ENCODE measurements around the gene NUBPL.

Gene NUBPL, protein sequence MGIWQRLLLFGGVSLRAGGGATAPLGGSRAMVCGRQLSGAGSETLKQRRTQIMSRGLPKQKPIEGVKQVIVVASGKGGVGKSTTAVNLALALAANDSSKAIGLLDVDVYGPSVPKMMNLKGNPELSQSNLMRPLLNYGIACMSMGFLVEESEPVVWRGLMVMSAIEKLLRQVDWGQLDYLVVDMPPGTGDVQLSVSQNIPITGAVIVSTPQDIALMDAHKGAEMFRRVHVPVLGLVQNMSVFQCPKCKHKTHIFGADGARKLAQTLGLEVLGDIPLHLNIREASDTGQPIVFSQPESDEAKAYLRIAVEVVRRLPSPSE

DNA sequence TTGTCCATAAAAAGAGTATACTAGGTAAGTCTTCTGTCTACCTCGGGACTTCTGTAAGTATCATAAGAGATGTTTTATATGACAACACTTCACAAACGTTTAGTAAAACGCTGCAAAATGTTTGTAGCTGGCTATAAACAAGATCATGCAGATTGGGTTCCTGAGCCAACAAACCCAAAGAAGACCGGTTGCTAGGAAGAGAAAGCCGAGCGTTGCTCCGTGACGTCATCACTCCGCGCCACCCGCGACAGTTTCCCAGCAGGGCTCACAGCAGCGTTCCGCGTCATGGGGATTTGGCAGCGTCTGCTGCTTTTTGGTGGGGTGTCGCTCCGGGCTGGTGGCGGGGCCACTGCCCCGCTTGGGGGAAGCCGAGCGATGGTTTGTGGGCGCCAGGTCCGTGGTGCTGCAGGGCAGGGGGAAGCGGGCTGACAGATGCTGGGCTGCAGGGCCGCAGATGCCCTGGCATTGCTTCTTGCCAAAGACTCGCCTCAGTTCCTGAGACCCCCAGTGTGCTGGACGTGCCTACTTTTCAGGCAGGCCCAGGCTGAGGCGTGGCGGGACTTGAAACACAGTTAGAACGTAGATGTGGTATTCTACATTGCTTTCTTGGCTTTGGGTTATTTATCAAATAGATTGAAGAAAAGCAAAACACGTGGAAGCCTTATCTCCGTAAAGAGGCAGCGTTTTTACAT, at the start of gene NUBPL:
Gene NUBPL, plus strand, starts transcription at position 250 of the 692 bp plus-strand sequence. Its CDS starts 36 bp downstream, at position 286.
- DNase-seq: peak; percentile 70 to 90

DNA sequence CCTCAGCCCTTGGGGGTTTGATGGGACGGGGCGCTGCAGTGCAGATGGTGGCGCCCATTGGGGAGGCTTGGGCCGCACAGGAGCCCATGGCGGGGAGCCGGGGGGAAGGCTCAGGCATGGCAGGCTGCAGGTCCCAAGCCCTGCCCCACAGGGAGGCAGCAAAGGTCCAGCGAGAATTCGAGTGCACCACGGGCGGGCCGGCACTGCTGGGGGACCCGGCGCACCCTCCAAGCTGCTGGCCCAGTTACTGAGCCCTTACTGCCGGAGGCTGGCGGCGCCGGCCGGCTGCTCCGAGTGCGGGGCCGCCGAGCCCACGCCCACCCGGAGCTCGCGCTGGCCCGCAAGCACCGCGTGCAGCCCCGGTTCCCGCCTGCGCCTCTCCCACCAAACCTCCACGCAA, 34.1 kb upstream of the NUBPL start:
- no peak for DNase-seq

DNA sequence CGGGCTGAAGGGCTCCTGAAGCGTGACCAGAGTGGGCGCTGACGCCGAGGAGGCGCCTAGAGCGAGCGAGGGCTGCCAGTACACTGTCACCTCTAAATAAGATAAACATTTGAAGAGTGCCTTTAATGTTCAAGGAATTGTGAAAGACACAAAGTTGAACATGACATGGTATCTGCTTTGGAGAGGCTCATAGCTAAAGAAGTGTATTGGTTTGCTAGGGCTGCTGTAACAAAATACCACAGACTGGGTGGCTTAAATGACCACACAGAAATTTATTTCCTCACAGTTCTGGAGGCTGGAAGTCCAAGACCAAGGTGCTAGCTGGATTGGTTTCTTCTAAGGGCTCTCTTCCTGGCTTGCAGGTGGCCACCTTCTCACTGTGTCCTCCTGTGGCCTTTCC, 33.7 kb upstream of the NUBPL start:
- DNase-seq: no peak

DNA sequence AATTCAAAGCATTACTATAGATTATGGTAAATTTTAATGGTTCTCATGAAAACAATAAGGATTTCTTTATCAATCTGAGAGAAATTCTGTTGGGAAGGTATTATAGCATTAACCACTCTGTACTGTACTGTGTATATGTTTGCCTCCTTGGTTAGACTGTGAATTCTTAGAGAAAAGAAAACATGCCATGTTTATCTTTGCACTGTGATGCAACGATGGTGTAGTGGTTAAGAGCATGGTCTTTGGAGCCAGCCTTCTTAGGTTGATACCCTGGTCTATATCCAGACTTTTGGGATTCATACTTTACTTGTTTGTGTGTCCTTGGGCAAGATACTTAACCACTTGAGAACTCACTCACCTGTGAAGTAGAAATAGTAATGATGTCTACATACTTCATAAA, 32.2 kb upstream of the NUBPL start:
- DNase-seq: no peak

DNA sequence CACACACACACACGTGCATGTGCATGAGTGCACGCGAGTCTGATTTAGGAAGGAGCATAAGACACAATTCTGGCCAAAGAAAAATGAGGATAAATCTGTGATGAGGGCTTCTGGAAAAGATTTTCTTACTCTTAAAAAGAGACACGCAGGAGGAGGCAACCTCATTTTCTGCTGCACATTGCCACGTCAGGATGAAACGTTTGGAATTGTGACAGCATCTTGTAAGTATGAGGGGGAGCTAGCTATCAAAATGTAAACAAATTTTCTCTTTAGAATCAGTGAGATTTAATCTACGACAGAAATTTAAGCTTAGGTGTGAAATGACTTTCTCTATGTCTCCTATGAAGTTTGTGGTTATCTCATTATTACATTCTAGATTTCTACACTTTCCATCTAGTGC, 31.1 kb upstream of the NUBPL start:
- DNase-seq: no peak

DNA sequence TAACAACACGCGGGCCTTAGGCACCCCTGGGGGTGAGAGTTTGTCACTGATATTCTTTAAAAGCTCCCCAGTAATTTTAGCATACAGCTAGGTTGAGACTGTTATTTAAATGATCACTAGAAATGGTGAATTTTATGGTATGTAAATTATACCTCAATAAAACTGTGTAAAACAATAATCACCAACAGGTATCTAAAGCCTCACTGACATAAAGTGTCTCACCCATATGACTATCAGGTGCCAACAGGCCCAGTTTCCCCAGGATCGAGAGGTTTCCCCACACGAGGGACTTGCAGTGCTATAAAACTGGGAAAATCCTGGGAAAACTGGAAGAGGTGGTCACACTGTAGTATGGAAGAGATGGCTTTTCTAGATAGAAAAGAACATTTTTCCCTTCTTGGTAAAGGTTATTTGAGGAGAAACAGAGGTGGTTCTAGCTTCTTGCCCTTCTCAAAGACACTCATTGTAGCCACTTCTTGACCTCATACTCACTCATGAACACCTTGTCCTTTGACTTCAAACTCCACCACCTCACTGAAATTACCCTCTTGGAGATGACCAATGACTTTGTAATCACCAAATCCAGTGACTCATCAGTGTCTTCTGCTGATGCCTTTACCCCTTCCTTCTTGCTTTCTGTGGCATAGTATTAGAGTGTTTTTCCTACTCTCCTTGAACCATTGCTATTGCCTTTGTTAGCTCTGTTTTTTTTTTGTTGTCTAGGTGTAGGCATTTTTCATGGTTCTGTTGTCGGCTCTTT, 24.8 kb upstream of the NUBPL start:
- no peak for DNase-seq

DNA sequence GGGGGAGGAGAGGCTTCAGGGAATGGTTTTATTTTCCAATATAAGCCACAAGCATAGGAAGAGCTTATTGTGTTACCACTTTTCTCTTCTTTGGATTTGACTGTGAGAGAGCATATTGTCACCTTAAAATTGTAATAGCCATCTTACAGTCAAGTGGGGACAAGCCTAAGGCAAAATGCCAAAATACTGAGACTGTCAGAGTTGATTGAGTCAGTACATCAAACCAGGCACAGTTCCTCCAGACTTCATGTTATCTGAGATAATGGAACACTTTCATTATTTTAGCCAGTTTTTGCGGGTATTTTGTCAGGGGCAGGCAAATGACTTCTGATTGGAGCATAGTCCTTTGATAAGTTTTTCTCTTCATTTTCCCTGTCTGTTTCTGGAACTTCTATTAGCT, 19.5 kb upstream of the NUBPL start:
- no peak for DNase-seq

DNA sequence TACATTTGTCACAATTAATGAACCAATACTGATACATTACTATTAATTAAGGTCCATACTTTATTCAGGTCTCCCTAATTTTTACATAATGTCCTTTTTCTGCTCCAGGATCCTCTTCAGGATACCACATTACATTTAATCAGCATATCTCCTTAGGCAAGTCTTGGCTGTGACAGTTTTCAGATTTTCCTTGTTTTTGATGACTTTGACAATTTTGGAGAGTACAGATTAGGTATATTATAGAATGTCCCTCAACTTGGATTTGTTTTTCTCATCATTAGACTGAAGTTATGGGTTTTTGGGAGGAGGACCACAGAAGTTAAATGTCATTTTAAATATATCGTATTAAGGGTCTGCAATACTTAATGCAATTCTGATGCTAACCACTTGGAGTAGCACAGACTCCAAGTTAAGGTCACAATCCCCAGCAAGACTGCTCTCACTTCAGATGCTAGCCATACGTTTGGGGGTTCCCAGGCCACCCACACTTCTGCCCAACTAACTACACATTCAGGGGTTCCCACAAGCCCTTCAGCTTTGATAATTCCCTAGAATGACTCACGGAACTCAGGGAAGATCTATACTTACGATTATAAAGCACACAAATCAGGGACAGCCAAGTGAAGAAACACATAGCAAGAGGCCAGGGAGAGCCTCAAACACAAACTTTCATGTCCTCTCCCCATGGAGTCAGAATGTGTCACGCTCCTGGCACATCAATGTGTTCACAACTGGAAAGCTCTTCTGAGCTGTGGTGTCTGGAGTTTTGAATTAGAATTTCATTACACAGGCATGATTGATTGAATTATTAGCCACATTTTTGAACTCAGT, 17.0 kb upstream of the NUBPL start:
- DNase-seq: no peak

DNA sequence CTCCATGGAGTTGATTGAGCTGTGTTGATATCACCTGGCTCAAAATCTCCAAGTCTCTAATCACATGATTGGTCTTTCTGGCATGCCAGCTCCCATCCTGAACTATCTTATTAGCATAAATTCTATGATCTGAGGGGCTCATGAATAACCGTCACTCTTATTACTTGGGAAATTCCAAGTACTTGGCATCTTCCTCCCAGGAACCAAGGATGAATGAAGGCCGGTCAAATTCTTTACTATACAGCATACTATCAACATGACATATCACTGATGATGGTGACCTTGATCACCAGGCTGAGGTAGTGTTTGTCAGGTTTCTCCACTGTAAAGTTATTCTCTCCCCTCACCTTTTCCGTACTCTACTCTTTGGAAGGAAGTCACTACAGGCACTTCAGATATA, 16.4 kb upstream of the NUBPL start:
- DNase-seq: no peak

DNA sequence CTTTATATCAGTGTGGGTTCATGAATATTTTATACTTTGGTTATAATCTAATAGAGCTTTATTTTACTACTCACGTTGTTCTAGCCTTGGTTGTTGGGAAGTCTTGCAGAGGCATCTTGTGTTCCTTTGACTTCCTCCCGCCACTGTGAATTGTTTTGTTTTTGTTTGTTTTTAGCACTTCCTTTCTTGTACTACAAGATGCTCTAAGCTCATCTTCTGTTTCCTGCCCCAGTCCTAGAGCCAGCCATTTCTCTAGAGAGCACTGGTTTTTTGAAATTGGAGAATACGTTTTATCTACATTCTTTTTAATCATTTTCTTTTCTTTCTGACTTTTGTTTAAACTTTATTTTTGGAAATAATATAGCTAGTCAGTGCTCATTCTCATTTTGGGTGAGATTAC, 15.9 kb upstream of the NUBPL start:
- DNase-seq: no peak

DNA sequence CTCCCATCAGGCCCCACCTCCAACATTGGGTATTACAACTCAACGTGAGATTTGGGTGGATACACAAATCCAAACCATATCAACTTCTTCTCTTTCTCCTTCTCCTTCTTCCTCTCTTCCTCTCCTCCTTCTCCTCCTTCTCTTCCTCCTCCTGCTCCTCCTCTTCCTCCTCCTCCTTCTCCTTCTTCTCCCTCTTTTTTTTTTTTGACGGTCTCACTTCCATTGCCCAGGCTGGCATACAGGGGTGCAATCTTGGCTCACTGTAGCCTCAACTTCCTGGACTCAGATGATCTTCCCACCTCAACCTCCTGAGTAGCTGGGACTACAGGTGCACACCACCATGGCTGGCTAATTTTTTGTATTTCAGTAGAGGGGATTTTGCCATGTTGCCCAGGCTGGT, 11.4 kb upstream of the NUBPL start:
- no peak for DNase-seq

DNA sequence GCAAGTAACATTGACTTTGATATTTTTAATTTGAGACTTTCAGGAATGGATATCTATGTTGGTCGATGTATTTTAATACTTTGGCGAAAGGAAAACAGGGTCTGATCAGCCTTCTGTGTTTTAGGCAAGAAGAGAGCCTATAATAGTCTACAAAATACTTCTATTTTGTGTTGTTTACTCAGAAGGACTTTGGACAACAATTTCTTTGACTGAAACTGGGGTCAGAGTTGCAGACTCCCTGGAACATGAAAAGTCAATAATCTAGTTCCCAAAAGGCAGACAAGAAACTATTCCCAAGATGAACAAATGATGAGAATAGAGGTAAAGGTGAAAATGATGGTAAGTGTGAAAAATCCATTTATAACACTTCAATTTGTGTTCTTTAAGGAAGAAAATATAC, 10.6 kb upstream of the NUBPL start:
- no peak for DNase-seq

DNA sequence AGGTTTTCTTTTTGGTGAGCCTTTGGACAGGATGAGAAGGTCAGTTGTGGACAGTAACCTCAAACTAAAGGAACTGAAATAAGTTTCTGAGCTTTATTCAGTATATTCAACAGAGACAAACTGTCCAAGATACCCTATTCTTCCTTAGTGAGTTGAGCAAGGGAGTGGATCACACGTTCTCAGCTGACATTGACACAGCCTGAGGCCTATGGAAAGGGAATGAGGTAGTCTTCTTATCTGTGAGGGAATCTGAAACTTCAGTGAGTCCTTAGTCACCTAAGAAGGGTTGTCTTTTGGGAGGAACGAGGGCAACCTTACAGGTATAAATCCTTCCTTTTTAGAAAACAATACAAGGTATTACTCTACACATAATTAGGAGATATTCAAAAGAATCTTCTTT, 5.0 kb upstream of the NUBPL start:
- DNase-seq: no peak

DNA sequence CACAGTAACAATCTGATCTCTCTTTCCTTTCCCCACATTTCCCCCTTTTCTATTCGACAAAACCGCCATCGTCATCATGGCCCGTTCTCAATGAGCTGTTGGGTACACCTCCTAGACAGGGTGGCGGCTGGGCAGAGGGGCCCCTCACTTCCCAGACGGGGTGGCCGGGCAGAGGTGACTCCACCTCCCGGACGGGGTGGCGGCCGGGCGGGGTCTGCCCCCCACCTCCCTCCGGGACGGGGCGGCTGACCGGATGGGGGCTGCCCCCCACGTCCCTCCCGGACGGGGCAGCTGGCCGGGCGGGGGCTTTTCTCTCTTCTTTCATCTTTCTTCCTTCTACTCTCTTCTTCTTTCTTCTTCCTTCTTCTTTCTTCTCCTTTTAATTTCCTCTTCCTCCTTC, 1.3 kb upstream of the NUBPL start:
- no peak for DNase-seq

DNA sequence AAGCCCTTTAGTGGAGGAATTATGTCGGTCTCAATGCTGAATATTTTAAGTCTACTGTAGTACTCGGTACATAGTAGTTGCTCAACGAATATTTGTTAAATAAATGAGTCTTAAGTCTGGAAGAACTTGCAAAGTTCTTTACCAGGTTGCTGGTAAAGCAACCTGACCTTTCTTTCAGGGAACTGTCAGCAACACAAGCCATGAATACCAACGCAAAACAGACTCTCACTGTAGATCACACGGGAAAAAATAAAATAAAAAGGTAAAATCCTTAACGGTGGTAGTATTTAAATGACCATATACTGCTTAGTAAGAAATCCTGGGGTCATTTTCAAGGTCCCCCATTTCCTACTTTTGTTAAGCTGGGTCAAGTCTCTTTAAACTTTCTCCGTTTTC, 447 bp upstream of the NUBPL start:
- DNase-seq: no peak

DNA sequence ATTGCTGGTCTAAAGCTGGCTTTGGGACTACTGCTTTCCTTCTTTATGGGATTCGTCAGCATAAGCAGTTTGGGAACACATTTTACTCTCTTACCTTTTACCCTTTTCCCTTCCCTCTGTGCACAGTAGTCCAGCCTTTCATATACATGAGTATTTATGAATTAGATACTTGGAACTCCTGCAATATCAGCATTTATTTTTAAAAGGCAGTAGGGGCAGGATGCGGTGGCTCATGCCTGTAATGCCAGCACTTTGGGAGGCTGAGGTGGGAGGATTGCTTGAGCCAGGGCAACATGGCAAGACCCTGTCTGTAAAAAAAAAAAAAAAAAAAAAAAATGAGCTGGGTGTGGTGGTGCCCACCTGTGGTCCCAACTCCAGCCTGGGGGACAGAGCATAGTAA, 3.0 kb downstream of the NUBPL start:
- DNase-seq: no peak

DNA sequence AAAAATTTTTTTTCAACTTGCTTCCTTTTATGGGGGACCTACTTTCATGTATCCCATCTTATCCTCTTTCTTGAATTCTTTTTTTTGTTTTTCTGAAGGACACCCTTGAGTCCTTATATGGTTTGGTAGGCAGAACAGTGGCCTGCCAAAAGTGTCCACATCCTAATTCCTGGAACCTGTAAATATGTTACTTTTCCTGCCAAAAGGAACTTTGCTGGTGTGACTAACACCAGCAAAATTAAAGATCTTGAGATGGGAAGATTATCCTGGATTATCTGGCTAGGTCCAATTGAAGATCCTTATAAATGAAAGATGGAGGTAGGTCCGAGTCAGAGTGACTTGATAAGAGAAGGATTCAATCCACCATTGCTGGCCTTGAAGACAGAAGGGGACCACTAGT, 5.3 kb downstream of the NUBPL start:
- DNase-seq: no peak

DNA sequence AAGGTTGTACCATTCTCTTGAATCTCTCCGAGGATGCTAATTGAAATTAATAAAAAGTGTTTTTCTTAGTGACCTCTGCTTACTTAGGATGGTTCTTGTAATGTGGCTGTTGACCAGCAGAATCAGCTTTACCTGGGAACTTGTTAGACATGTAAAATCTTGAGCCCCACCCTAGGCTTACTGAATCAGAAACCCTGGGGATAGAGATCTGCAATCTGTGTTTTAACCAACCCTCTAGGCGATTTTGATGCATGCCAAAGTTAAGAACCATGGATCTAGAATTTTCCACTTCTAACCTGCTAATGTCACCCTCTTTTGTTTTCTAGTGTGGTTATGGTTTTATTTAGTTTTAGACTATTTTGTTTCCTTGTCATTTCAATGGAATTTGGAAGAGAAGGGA, 6.5 kb downstream of the NUBPL start:
- no peak for DNase-seq

DNA sequence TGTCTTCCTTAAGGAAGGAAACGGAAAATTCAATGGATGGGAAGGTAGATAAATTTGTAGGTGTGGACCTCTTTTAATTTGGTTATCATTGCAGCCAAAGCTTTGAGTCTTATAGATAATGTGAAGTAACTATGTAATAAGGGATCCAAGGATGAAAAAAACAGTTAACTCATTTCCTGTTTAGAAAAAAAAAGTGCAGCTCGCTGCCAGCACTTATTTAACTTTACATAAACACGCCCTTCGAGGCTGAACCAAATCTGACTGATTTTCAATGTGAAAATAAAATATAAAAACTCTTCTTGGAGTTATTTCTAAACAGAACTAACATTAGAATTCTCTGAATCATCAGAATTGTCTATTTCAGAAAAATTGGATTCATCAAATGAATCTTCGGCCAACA, 7.0 kb downstream of the NUBPL start:
- DNase-seq: no peak

DNA sequence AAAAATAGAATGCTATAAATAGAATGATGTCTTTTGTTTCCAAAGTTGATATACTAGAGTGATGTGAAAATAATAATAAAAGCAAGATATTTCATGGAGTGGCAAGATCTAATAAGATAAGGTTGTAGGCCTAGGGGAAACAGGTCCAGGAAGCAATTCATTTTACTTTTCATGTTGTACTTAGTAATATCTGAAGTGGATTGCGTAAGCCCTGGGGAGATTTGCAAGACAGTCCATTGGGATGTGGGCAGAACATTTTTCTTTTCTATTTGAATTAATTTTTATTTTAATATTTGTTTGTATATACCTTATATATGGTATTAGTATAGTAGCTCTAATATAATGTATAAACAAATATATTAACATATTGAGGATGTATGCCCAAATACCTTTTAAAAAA, 7.5 kb downstream of the NUBPL start:
- DNase-seq: no peak

DNA sequence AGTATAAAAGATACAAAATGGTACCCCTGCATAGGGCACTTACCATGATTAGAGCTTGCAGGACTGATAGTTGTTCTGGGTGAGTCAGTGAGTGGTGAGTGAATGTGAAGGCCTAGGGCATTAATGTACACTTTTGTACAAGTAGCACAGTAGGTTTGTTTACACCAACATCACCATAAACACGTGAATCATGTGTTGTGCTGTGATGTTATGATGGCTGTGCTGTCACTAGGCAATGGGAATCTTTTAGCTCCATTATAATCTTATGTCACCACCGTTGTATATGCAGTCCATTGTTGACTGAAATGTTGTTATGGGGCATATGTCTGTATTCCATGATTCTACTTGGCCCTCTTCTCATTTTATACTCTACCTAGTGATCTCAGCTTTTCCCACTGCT, 11.8 kb downstream of the NUBPL start:
- DNase-seq: no peak

DNA sequence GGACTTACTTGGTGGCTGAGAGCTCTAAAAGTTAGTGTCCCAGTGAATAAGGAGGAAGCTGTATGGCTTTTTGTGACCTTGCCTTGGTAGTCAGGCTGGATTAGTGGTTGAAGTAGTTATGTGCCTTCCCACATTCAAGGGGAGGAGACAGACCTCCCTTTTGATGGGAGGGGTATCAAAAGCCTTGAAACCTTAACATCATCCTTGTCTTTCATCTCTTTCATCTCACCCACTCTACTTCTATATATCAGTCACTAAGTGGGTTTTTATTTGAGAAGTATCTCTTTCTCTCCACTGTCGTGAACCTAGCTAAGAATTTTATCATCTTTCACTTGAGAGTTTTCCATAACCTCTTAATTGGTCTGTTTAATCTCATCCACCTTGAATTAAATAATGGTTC, 15.7 kb downstream of the NUBPL start:
- DNase-seq: no peak

DNA sequence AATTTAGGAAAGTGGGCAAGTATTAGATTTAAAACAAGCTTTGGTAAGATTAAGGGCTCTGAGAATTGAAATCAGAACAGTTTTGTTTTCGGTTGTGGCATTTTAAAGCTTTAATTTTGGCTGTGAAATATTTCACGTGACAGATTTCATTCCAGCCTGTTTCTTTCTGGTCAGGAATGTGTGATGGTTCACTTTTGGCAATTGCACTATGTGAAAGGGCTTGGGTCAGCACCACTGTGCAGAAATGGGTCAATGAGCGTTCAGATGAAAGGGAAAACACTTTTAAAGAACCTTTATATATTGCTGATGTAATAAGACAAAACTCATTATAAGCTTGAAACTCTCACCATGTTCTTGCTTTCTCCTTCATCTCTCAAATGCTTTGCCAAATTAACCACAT, 17.1 kb downstream of the NUBPL start:
- no peak for DNase-seq

Measured in NCI-H1930 (cell line).